Measurements from ENCODE around the gene LRWD1.

Gene LRWD1

DNA sequence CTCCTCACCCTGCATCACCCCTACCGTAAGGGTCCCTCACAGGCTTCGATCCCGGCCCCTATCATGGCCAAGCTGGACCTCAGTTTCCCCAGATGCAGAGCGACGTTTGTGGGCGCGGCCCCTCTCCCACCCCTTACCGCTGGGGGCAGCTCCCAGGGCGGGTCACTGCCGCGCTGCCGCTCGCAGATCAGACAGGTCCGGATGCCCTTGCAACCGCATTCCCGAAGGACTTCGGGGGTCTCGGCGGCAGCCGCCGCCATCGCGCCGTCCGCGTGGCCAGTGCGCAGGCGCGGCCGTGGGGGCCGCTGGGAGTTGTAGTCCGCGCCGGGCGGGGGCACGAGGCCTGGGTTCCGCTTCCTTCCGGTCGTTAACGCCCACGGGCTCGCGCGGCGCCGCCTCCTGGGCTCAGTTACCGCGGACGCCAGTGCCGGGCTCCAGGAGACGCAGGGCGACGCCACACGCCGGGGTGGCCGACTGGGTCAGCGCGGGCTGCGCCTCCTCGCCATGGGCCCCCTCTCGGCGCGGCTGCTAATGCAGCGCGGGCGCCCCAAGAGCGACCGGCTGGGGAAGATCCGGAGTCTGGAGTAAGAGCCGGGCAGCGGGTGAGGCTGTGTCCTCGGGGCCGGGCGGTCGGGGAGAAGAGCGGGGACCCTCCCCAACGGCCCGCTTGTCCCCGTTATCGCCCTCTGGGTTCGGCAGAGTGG lies at the start of gene LRWD1, which contains the start of gene ALKBH4:
Gene LRWD1, plus strand, starts transcription at position 408 of the 704 bp plus-strand sequence. Its CDS starts 97 bp downstream, at position 505.
Gene ALKBH4, minus strand, starts transcription at position 287 of the 704 bp plus-strand sequence. Its CDS starts 27 bp downstream, at position 260.
- Mint-ChIP-seq H3K4me3 (peak within 1 kb of the TSS; percentile 94), H3K36me3 (no peaks in the 10 kb centered on the region), H3K4me1 (ENCODE audit: low read depth) (peaks cover 25% of the 10 kb centered on the region), H3K9me3 (ENCODE audit: low read depth) (no peaks in the 10 kb centered on the region), H3K27ac (peak within 1 kb of the TSS; percentile 84), H3K27me3 (no peaks in the 10 kb centered on the region)

DNA sequence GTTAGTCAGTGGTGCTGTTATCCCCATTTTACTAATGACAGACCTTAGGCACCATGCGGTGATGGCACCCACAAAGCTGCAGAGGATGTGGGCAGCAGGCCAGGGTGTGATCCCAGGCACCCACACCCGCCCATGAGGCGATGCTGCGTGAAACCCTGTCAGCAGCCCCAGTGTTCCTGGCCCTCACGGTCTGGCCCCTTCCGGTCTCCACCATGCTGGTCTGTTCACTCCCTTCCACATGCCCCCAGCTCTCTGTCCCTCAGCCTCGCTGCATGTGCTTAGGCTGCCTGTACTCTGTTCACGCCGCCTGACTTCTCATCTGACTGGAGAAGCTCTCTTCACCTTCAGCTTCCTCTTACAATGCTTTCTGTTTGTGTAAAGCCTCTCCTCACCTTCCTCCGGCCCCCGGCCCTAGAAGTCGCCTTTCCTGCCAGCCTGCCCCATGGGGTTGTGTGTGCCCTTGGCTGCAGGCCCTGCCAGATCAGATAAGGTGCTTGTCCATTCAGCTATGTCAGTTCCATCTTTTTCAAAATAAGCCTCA lies 49.0 kb upstream of the LRWD1 start:
- Mint-ChIP-seq H3K27me3 (no peaks in the 10 kb centered on the region), H3K9me3 (ENCODE audit: low read depth) (no peaks in the 10 kb centered on the region), H3K36me3 (peaks cover 13% of the 10 kb centered on the region)

DNA sequence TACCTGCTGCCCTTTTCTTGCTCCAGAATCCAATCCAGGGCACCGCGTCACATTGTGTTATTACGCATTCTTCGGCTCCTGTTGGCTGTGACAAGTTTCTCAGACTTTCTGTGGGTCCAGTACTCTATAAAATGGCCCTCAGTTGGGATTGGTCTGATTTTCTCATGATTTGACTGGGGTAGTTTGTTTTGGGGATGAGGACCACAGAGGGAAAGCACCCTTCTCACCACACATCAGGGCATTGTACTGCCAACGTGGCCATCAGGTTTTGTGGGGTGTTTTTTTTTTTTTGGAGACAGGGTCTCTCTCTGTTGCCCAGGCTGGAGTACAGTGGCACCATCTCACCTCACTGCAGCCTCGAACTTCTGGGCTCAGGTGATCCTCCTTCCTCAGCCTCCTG lies 48.4 kb upstream of the LRWD1 start:
- H3K27ac Mint-ChIP-seq = peak overlapping the region; percentile 99
- H3K9me3 Mint-ChIP-seq (ENCODE audit: low read depth) = no peaks in the 10 kb centered on the region
- H3K4me3 Mint-ChIP-seq = peak overlapping the region; percentile 84
- H3K36me3 Mint-ChIP-seq = peaks cover 16% of the 10 kb centered on the region
- H3K27me3 Mint-ChIP-seq = no peaks in the 10 kb centered on the region
- peaks cover 69% of the 10 kb centered on the region for H3K4me1 Mint-ChIP-seq (ENCODE audit: low read depth)

More for the DNA sequence above, 49.0 kb upstream of the LRWD1 start:
- Mint-ChIP-seq H3K4me1 (ENCODE audit: low read depth) (peaks cover 63% of the 10 kb centered on the region), H3K4me3 (peak overlapping the region; percentile 84), H3K27ac (peak overlapping the region; percentile 99)

DNA sequence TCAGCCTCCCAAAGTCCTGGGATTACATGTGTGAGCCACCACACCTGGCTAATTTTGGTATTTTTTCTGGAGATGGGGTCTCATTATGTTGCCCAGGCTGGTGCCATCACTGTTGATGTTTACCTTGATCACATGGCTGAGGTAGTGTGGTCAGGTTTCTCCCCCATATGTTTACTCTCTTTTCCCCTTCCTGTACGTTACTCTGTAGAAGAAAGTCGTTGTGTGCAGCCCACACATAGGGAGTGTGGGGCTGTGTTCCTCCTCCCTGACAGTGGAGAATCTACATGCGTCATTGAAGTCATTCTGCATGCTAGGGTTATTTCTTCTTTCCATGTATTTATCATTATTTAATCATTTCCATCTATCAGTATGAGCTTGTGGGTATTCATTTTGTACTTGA lies 47.7 kb upstream of the LRWD1 start:
- peaks cover 16% of the 10 kb centered on the region for H3K36me3 Mint-ChIP-seq
- H3K9me3 Mint-ChIP-seq (ENCODE audit: low read depth) = no peaks in the 10 kb centered on the region
- peak overlapping the region; percentile 70 for H3K4me3 Mint-ChIP-seq
- peaks cover 73% of the 10 kb centered on the region for H3K4me1 Mint-ChIP-seq (ENCODE audit: low read depth)
- H3K27me3 Mint-ChIP-seq = no peaks in the 10 kb centered on the region
- H3K27ac Mint-ChIP-seq = peak overlapping the region; percentile 99

DNA sequence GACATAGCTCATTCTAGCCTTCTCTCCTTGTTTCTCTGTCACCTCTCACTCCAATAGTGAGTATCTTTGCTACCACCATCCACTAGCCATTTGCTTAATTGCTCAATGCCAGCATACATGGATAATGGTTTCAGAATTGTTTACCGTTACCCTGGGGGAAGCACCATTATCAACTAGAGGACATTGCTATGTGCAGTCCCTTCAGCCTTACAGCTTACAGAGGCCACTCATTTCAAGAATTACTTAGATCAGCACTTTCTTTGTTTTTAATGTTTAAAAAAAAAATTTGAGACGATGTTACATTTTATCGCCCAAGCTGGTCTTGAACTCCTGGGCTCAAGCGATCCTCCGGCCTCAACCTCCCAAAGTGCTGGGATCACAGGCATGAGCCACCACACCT lies 46.2 kb upstream of the LRWD1 start:
- Mint-ChIP-seq H3K4me3 (peak overlapping the region; percentile 36), H3K9me3 (ENCODE audit: low read depth) (no peaks in the 10 kb centered on the region), H3K4me1 (ENCODE audit: low read depth) (peaks cover 73% of the 10 kb centered on the region), H3K27me3 (no peaks in the 10 kb centered on the region), H3K27ac (peak overlapping the region; percentile 56), H3K36me3 (peaks cover 16% of the 10 kb centered on the region)

DNA sequence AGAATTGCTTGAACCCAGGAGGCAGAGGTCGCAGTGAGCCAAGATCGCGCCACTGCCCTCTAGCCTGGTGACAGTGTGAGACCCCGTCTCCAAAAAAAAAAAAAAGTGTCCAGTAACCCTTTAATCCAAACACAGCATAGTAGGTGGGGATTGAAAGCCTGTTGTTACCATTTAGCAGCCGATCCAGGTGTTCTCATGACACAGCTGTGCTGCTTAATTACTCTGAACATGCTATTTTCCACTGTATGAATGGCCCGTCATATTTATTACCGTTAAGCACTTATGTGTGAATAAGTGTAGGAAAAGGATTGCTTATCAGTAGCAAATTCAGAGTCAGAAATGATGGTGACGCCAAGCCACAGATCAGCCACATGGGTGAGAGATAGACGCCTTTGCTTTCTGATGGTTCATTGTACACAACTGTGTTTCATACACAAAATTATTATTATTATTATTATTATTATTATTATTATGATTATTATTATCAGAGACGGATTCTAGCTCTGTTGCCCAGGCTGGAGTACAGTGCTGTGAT lies 43.0 kb upstream of the LRWD1 start:
- Mint-ChIP-seq H3K36me3 (peaks cover 20% of the 10 kb centered on the region), H3K27ac (peak overlapping the region; percentile 22), H3K27me3 (no peaks in the 10 kb centered on the region), H3K4me3 (no peak overlapping the region), H3K9me3 (ENCODE audit: low read depth) (no peaks in the 10 kb centered on the region), H3K4me1 (ENCODE audit: low read depth) (peaks cover 75% of the 10 kb centered on the region)

DNA sequence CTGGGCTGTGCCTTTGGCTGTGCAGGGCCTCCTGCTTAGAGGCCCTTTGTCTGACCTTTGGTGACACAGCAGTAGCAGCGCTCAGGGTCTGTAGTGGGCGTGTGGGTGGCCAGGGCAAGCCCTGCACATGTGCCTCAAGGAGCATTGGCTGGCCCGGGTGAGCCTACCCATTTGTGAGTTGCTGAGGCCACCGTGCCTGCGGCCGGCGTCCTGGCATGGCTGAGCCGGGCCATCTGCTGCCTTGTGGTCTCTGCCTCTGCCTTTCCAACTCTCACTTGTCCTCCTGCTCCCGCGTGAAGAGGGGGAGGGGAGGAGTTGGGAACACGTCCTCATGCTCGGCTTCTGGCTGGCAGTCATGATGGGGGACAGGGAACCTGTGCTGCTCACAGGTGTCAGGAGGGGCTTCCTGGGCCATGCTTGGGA lies 40.6 kb upstream of the LRWD1 start:
- Mint-ChIP-seq H3K27ac (peak overlapping the region; percentile 99), H3K4me1 (ENCODE audit: low read depth) (peaks cover 77% of the 10 kb centered on the region), H3K36me3 (peaks cover 15% of the 10 kb centered on the region), H3K9me3 (ENCODE audit: low read depth) (no peaks in the 10 kb centered on the region), H3K27me3 (no peaks in the 10 kb centered on the region), H3K4me3 (peak overlapping the region; percentile 47)

DNA sequence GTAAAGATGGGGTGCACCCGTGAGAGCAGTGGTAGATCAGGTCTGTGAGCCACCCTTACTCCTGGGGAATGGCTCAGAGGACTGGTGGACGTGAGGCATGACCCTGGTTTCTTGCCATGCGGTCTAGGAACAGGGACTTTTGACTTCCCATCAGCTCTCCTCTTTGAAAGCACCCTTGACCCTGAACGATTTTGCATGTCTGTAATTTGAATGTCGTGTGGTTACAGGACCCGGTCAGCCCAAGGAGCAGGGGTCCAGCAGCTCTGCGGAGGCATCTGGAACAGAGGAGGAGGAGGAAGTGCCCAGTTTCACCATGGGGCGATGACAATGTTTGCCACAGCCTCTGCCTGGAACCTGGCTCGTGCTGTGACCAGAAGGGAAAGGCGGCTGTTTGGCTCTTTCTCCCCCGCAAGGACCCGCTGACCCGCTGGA lies 40.0 kb upstream of the LRWD1 start:
- Mint-ChIP-seq H3K27ac (peak overlapping the region; percentile 99), H3K4me3 (peak overlapping the region; percentile 47), H3K36me3 (peaks cover 11% of the 10 kb centered on the region), H3K9me3 (ENCODE audit: low read depth) (no peaks in the 10 kb centered on the region), H3K27me3 (no peaks in the 10 kb centered on the region), H3K4me1 (ENCODE audit: low read depth) (peaks cover 80% of the 10 kb centered on the region)

DNA sequence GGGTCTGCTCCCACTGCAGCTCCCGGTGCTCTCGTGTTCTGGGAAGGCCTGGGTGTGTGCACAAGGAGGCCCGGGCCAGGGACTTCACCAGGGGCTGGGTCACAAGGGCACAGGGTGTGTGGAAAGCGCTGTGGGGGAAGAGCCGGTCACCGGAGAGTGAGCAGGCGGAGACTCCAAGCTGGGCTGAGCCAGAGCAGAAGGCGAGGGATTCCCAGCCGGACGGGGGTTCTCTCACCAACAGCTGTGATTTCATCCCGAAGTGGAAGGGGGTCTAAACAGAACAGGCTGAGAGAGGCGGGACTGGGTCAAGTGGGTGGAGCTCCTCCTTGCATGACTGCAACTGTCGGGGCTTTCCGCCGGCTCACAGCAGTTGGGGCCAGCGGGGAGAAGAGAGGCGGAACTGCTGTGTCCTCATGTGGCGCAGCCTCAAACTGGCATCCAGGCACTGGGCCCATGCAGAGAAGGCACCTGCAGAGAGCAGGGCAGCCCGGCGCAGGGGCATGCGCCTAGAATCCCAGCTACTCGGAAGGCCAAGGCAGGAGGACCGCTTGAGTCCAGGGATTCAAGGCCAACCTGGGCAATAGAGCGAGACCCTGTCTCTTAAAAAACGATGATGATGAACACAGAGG lies 39.0 kb upstream of the LRWD1 start:
- Mint-ChIP-seq H3K4me3 (peak overlapping the region; percentile 83), H3K4me1 (ENCODE audit: low read depth) (peaks cover 80% of the 10 kb centered on the region), H3K36me3 (peaks cover 7% of the 10 kb centered on the region), H3K27ac (peak overlapping the region; percentile 99), H3K27me3 (no peaks in the 10 kb centered on the region), H3K9me3 (ENCODE audit: low read depth) (no peaks in the 10 kb centered on the region)

DNA sequence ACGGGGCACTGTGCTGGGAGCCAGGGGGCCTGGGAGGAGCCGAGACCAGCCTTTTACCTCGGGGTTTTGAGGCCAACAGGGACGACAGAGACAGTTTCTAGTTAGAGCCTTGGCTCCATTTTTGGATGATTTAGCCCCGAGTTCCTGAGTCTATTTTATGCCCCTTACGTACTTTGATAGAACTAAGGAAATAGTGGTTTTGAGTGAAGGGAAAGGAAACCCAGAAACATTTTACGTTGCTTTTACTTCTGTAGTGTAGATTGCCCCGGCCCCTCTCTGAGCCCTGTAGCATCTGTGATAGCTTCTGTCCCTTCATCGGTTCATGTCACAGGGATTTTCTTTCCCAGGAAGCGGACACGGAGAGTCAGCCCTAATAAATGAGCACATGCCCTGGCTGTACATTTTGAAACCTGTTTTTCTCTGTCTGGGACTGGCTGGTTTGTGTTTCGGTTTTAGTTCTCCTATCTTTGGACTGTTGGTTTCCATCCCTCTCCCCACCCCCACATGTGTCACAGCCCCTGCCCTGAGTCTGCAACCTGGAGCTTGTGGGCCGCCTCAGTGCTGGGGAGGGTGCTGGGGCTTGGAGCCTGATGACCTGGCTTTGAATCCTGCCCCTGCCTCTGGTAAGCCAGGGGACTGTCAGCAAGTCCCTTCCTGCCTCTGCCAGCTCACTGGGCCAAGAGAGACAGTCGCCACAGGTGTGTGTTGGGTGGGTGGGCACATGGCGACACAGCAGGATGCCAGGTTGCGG lies 38.3 kb upstream of the LRWD1 start:
- H3K4me1 Mint-ChIP-seq (ENCODE audit: low read depth) = peaks cover 81% of the 10 kb centered on the region
- H3K9me3 Mint-ChIP-seq (ENCODE audit: low read depth) = no peaks in the 10 kb centered on the region

DNA sequence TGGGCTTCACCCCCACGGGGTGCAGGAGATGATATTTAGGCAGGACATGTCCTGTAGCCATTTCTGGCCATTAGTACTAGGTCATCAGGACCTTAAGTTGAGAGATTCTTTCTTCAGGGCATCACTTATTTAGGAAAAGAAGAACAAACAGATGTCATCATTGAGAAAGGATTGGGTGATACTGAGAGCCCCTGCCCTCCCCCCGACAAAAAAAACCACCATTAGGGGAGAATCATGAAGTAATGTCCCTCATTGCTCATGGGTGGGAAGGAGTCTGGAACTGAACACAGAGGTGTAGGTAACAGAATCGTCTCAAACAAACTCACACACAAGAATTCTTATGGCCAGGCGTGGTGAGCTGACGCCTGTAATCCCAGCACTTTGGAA lies 37.8 kb upstream of the LRWD1 start:
- H3K9me3 Mint-ChIP-seq (ENCODE audit: low read depth) = no peaks in the 10 kb centered on the region
- peaks cover 83% of the 10 kb centered on the region for H3K4me1 Mint-ChIP-seq (ENCODE audit: low read depth)
- H3K4me3 Mint-ChIP-seq = peak overlapping the region; percentile 83
- H3K36me3 Mint-ChIP-seq = peaks cover 5% of the 10 kb centered on the region
- peak overlapping the region; percentile 99 for H3K27ac Mint-ChIP-seq
- no peaks in the 10 kb centered on the region for H3K27me3 Mint-ChIP-seq

More for the DNA sequence above, 38.3 kb upstream of the LRWD1 start:
- H3K27me3 Mint-ChIP-seq = no peaks in the 10 kb centered on the region
- peaks cover 5% of the 10 kb centered on the region for H3K36me3 Mint-ChIP-seq
- peak overlapping the region; percentile 99 for H3K27ac Mint-ChIP-seq
- H3K4me3 Mint-ChIP-seq = peak overlapping the region; percentile 83

DNA sequence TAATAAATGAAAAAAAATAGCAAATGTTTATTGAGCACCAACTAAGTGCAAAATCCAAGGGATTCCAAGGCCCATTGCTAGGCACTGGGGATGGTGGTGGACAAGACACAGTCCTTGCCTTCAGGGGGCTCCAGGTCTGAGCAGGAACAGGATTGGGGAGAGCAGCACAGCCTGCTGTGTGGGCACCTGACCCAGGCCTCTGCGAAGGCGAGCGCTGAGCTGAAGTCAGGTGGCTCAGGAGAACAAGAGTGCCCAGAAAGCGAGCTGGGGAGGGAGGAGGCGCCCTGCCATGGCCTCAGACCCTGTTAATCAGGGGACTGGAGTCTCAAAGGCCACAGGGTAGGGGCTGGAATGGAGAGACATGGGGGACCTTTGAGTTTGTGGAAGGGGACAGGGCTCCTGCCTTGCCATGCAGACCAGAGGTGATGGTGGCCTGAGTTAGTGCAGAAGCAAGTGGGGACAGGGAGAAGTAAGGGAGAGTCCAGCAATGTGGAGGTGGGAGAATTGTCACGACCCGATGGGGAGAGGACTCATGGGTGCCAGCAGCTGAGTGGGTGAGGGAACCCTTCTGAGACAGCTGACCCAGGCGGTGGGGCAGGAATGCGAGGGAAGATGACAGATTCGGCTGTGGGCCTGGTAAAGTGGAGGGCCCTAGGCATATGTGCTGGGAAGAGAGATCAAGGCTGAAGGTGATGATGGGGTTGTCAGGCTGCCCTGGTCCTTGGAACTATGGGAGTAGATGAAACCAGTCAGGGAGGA lies 35.5 kb upstream of the LRWD1 start:
- no peaks in the 10 kb centered on the region for H3K9me3 Mint-ChIP-seq (ENCODE audit: low read depth)

DNA sequence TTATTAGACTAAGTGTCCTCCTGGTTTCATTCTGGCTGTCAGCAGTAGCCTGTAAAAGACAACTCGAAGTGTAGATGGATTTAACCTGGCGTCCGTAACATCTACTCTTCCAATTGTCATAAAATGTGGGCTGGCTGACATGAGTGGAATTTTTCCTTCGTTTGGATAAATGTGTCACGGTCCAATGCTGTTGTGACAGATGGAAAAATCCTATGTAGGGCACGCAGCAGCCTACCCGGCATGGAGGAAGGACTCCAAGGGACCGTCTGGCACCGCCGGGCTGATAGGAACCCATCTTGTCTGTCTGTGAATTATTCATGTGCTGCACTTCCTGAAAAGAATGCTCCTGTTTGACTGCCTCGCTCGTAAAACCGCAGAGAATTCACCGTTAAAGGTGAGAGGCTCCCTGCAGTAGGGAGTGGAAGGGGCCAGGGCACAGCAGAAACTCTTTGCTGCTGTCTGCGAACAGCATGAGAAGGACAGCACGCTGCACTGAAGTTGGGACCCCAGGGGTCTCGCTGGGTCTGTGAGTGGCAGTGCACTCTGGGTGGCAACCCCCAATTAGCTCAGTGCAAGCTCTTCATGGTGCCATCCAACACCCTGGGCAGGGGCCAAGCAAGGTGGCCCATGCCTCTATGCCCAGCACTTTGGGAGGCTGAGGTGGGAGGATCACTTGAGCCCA lies 33.0 kb upstream of the LRWD1 start:
- no peaks in the 10 kb centered on the region for H3K9me3 Mint-ChIP-seq (ENCODE audit: low read depth)
- H3K27ac Mint-ChIP-seq = peak overlapping the region; percentile 97
- H3K4me3 Mint-ChIP-seq = peak overlapping the region; percentile 79
- H3K36me3 Mint-ChIP-seq = no peaks in the 10 kb centered on the region
- peaks cover 72% of the 10 kb centered on the region for H3K4me1 Mint-ChIP-seq (ENCODE audit: low read depth)
- no peaks in the 10 kb centered on the region for H3K27me3 Mint-ChIP-seq

More for the DNA sequence above, 35.5 kb upstream of the LRWD1 start:
- Mint-ChIP-seq H3K36me3 (peaks cover 5% of the 10 kb centered on the region), H3K27ac (peak overlapping the region; percentile 90), H3K4me3 (peak overlapping the region; percentile 54), H3K27me3 (no peaks in the 10 kb centered on the region), H3K4me1 (ENCODE audit: low read depth) (peaks cover 83% of the 10 kb centered on the region)
